Calu3 (cell line): ENCODE measurements around the gene IFITM10. TPM values are rescaled to one million over a fixed set of nuclear protein-coding genes. Genes with fewer than 3 reads are reported as not detected.
"Not testable (repeated sequence)": the region's sequence is repeated elsewhere in the genome, so short reads cannot be mapped to it uniquely, and the experiment has no call there.

Experiments used
- BruUV-seq: library from RNA; stranded (reverse); fragments of 400-500 nt; replicated peaks from 2 replicates; lab custom pipeline; 2021; lab: Mats Ljungman, UMichigan
- CTCF ChIA-PET: fragments of 300-600 bp; sonication (Branson Sonifier 250); formaldehyde crosslinking; loops from one replicate; lab custom pipeline; 2022; ENCODE audit warnings: antibody characterized with exemption; lab: Charles Lee
- DNase-seq: peaks from one replicate; pipeline ENCODE4 v3.0.0; 2022
- H3K27ac Mint-ChIP-seq: one replicate; pipeline ENCODE4 v1.8.0; 2022; ENCODE audit warnings: mixed read lengths; ENCODE audit not compliant: unreplicated experiment
- H3K27me3 Mint-ChIP-seq: one replicate; pipeline ENCODE4 v1.8.0; 2022; ENCODE audit warnings: mixed read lengths; ENCODE audit not compliant: unreplicated experiment
- H3K36me3 Mint-ChIP-seq: one replicate; pipeline ENCODE4 v1.8.0; 2022; ENCODE audit warnings: mild to moderate bottlenecking, moderate library complexity, mixed read lengths; ENCODE audit not compliant: insufficient read depth, unreplicated experiment
- H3K4me1 Mint-ChIP-seq: one replicate; pipeline ENCODE4 v1.8.0; 2022; ENCODE audit warnings: mild to moderate bottlenecking, low read depth, mixed read lengths; ENCODE audit not compliant: unreplicated experiment
- H3K4me3 Mint-ChIP-seq: one replicate; pipeline ENCODE4 v1.8.0; 2022; ENCODE audit warnings: mild to moderate bottlenecking, low read depth, moderate library complexity, mixed read lengths; ENCODE audit not compliant: unreplicated experiment
- H3K9me3 Mint-ChIP-seq: one replicate; pipeline ENCODE4 v1.8.0; 2022; ENCODE audit warnings: low read depth, mixed read lengths; ENCODE audit not compliant: unreplicated experiment
- intact Hi-C: fragments of 100-400 bp; cut with micrococcal nuclease; formaldehyde crosslinking; loops from one replicate; pipeline ENCODE4 v1.10.0; 2022; ENCODE audit not compliant: unreplicated experiment
- total RNA-seq: library from RNA; stranded (reverse); gene quantifications from 2 replicates; pipeline ENCODE4 v1.2.3, GENCODE V29; 2022
- TF ChIP-seq, protein P1 (sequence below): fragments of 200-600 bp; IDR thresholded peaks from one replicate; pipeline ENCODE4 v1.8.0; 2022; ENCODE audit warnings: antibody characterized with exemption; ENCODE audit not compliant: unreplicated experiment

Gene IFITM10
- total RNA-seq, 1 experiment from 2014 or later, result 3.3 TPM

DNA sequence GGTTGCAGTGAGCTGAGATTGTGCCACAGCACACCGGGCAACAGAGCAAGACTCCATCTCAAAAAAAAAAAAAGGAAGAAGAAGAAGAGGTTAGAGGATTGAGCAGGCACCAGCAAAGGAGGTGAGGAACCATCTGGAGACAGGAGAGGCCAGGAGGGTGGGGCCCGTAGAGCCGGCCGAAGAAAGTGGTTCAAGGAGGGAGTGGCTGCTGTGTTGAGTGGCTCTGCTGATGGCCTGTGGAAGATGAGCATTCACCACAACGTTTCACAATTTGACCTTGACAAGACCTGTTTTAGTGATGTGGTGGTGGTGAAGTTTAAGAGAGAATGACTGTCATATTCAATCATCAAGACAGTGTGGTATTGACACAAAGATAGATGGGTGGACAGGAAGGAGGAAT is 20.1 kb upstream of the IFITM10 start:
- peak overlapping the region; percentile 52 for H3K27ac Mint-ChIP-seq
- intact Hi-C loops, result no loop called here
- no peak overlapping the region for H3K4me3 Mint-ChIP-seq
- CTCF ChIA-PET, result no interaction called here
- BruUV-seq, result no TSS peak
- no peak for DNase-seq
- H3K4me1 Mint-ChIP-seq, result peaks cover 56% of the 10 kb centered on the region
- H3K9me3 Mint-ChIP-seq, result no peaks in the 10 kb centered on the region
- TF ChIP-seq, protein P1, sequence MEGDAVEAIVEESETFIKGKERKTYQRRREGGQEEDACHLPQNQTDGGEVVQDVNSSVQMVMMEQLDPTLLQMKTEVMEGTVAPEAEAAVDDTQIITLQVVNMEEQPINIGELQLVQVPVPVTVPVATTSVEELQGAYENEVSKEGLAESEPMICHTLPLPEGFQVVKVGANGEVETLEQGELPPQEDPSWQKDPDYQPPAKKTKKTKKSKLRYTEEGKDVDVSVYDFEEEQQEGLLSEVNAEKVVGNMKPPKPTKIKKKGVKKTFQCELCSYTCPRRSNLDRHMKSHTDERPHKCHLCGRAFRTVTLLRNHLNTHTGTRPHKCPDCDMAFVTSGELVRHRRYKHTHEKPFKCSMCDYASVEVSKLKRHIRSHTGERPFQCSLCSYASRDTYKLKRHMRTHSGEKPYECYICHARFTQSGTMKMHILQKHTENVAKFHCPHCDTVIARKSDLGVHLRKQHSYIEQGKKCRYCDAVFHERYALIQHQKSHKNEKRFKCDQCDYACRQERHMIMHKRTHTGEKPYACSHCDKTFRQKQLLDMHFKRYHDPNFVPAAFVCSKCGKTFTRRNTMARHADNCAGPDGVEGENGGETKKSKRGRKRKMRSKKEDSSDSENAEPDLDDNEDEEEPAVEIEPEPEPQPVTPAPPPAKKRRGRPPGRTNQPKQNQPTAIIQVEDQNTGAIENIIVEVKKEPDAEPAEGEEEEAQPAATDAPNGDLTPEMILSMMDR, result no peak
- H3K27me3 Mint-ChIP-seq, result no peaks in the 10 kb centered on the region
- H3K36me3 Mint-ChIP-seq, result peaks cover 35% of the 10 kb centered on the region

DNA sequence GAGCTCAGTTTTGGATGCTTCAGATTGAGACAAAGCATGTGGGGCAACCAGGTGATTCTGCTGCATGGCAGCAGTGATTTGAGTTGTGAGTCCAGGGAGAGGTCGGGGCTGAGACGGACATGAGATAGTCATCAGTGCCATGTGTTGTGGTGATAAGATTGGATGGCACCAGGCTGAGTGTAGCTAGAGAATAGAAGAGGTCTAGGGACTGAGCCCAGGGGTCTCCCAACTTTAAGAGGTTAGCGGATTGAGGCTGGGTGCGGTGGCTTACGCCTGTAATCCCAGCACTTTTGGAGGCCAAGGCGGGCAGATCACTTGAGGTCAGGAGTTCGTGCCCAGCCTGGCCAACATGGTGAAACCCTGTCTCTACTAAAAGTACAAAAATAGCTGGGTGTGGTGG is 19.7 kb upstream of the IFITM10 start:
- intact Hi-C loops, result no loop called here
- Mint-ChIP-seq H3K27me3 (no peaks in the 10 kb centered on the region), H3K9me3 (no peaks in the 10 kb centered on the region), H3K4me3 (no peak overlapping the region), H3K4me1 (peaks cover 56% of the 10 kb centered on the region), H3K36me3 (peaks cover 35% of the 10 kb centered on the region), H3K27ac (peak overlapping the region; percentile 52)
- BruUV-seq, result no TSS peak
- no peak for DNase-seq
- TF ChIP-seq, protein P1, result no peak
- CTCF ChIA-PET, result interaction anchor here (1.6 kb wide), 1 partner anchor 9 kb away, joined by 4 read pairs; no protein-coding TSS in a partner anchor

GRCh38 chr11:1769304-1769936 is 19.0 kb upstream of the IFITM10 start:
- Mint-ChIP-seq H3K4me1 (peaks cover 56% of the 10 kb centered on the region), H3K36me3 (peaks cover 37% of the 10 kb centered on the region), H3K27ac (peak overlapping the region; percentile 52)
- H3K9me3 Mint-ChIP-seq, BruUV-seq, intact Hi-C loops, H3K27me3 Mint-ChIP-seq, H3K4me3 Mint-ChIP-seq: not testable (repeated sequence)
- CTCF ChIA-PET, result interaction anchor here (0.6 to 1.6 kb wide), 3 partner anchors 9 to 16 kb away, joined by 3 to 4 read pairs (median 4); no protein-coding TSS in a partner anchor
- peak; percentile 77 for DNase-seq

DNA sequence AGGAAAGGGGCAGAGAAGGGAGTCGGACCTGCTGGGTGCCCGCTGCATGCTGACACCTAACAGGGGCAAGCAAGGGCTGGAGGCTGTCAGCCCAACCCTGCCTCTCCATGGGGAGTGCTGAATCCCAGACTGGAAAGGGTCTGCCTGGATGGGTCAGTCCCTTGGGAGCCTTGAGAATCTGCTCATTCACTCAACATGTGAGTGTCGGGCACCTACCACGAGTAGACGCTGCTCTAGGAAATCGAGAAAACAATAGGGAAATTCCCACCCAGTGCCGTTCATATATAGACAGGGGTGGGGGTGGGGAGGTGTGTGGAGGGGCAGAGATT is 17.7 kb upstream of the IFITM10 start:
- no peak for DNase-seq
- TF ChIP-seq, protein P1, result no peak
- CTCF ChIA-PET, result no interaction called here
- H3K36me3 Mint-ChIP-seq, result peaks cover 42% of the 10 kb centered on the region
- H3K27ac Mint-ChIP-seq, result no peak overlapping the region
- H3K4me1 Mint-ChIP-seq, result peaks cover 44% of the 10 kb centered on the region
- BruUV-seq, result no TSS peak
- intact Hi-C loops, result no loop called here
- H3K9me3 Mint-ChIP-seq, result no peaks in the 10 kb centered on the region
- H3K27me3 Mint-ChIP-seq, result no peaks in the 10 kb centered on the region
- H3K4me3 Mint-ChIP-seq, result no peak overlapping the region
